Iris pigment epithelial cell (primary cell): ENCODE data around the gene GNAQ.
"Not testable (repeated sequence)": the region's sequence is repeated elsewhere in the genome, so short reads cannot be mapped to it uniquely, and the experiment has no call there.

Source experiments
- DNase-seq: peaks from one replicate; pipeline ENCODE4 v3.0.0-alpha.2; 2011; ENCODE audit warnings: low read depth

GNAQ gene

GRCh38 chr9:77731008-77731698 is 300.5 kb downstream of the GNAQ start:
- no peak for DNase-seq

GRCh38 chr9:77729177-77729576 is 302.4 kb downstream of the GNAQ start:
- DNase-seq: no peak

GRCh38 chr9:77726814-77727213 is 304.8 kb downstream of the GNAQ start:
- DNase-seq: no peak

- no peak for DNase-seq
Measured at GRCh38 chr9:77726289-77726688, 305.3 kb downstream of the GNAQ start.

GRCh38 chr9:77725820-77726219 is 305.8 kb downstream of the GNAQ start:
- DNase-seq: no peak

- DNase-seq: no peak
Measured at GRCh38 chr9:77725046-77725694, 306.4 kb downstream of the GNAQ start.

GRCh38 chr9:77721156-77721555 is 310.5 kb downstream of the GNAQ start:
- DNase-seq: not testable (repeated sequence)

- DNase-seq: no peak
Measured at GRCh38 chr9:77719321-77719720, 312.3 kb downstream of the GNAQ start.

- not testable (repeated sequence) for DNase-seq
Measured at GRCh38 chr9:77718298-77718640, 313.3 kb downstream of the GNAQ start.

GRCh38 chr9:77717608-77718297 is 313.9 kb downstream of the GNAQ start:
- peak; percentile 91 for DNase-seq

GRCh38 chr9:77714077-77714549 is 317.5 kb downstream of the GNAQ start:
- peak; percentile 50 for DNase-seq

- peak; percentile 96 for DNase-seq
Measured at GRCh38 chr9:77712533-77713130, 319.0 kb downstream of the GNAQ start.

- no peak for DNase-seq
Measured at GRCh38 chr9:77710965-77711648, 320.5 kb downstream of the GNAQ start.

GRCh38 chr9:77710316-77710715 is 321.3 kb downstream of the GNAQ start:
- no peak for DNase-seq

GRCh38 chr9:77708064-77708815 is 323.4 kb downstream of the GNAQ start:
- peak; percentile 85 for DNase-seq

GRCh38 chr9:77707383-77708063 is 324.1 kb downstream of the GNAQ start:
- peak; percentile 100 for DNase-seq

GRCh38 chr9:77705636-77706035 is 326.0 kb downstream of the GNAQ start:
- no peak for DNase-seq

GRCh38 chr9:77702521-77703390 is 328.9 kb downstream of the GNAQ start:
- DNase-seq: not testable (repeated sequence)

- no peak for DNase-seq
Measured at GRCh38 chr9:77697238-77697984, 334.2 kb downstream of the GNAQ start.
